ENCODE data around the gene OR2T1. TPM values are rescaled to one million over a fixed set of nuclear protein-coding genes. Genes with fewer than 3 reads are reported as not detected.

Gene OR2T1
- total RNA-seq, 1 donor from 2014 or later = not detected

Other genes starting within 250 kb of the OR2T1 start
- gene OR2M2, start 228.2 kb upstream of the OR2T1 start, total RNA-seq = not detected
- not detected for gene OR2M3, start 205.8 kb upstream of the OR2T1 start, total RNA-seq
- not detected for gene OR2M4, start 171.6 kb upstream of the OR2T1 start, total RNA-seq
- gene OR2T33, start 125.1 kb upstream of the OR2T1 start, total RNA-seq = not detected
- not detected for gene OR2T12, start 99.6 kb upstream of the OR2T1 start, total RNA-seq
- gene OR2M7, start 78.5 kb upstream of the OR2T1 start, total RNA-seq = not detected
- not detected for gene OR14C36, start 54.3 kb upstream of the OR2T1 start, total RNA-seq
- not detected for gene OR2T4, start 41.4 kb upstream of the OR2T1 start, total RNA-seq
- gene OR2T6, start 27.3 kb upstream of the OR2T1 start, total RNA-seq = not detected
- gene OR2T2, start 42.6 kb downstream of the OR2T1 start, total RNA-seq = not detected
- gene OR2T3, start 70.3 kb downstream of the OR2T1 start, total RNA-seq = not detected
- gene OR2T5, start 85.5 kb downstream of the OR2T1 start, total RNA-seq = not detected
- gene OR2G6, start 105.0 kb downstream of the OR2T1 start, total RNA-seq = not detected
- gene OR2T29, start 159.7 kb downstream of the OR2T1 start, total RNA-seq = not detected
- not detected for gene OR2T34, start 171.7 kb downstream of the OR2T1 start, total RNA-seq
- gene OR2T10, start 194.7 kb downstream of the OR2T1 start, total RNA-seq = not detected
- not detected for gene OR2T11, start 232.0 kb downstream of the OR2T1 start, total RNA-seq
- not detected for gene OR2T35, start 242.2 kb downstream of the OR2T1 start, total RNA-seq